DMS53 treated with DMSO at 0.1 percent for 48 hours (cell line): ENCODE results near the gene LPAR1.

Experiments
- DNase-seq: peaks from one replicate; lab custom pipeline; 2025; ENCODE audit not compliant: unreplicated experiment; lab: John Stamatoyannopoulos, UW

Gene LPAR1

DNA sequence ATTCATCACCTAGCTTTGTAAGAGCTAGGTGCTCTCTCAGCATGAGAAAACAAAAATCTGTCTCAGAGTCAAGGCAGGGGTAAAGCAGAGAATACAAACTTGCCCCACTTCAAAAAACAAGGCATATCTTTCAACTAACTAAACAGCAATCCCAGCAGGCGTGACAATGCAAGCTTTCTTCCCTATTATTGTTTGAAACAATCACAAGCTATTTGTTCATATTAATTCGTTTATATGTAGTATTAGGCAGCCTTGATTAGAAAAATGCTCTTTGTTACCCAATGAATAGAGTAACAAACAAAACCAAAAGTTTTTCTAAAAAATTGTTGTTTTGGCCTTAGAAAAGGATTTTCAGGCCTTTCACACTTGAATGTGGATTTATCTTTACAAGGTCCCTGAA lies 71.1 kb downstream of the LPAR1 start:
- DNase-seq, result no peak

DNA sequence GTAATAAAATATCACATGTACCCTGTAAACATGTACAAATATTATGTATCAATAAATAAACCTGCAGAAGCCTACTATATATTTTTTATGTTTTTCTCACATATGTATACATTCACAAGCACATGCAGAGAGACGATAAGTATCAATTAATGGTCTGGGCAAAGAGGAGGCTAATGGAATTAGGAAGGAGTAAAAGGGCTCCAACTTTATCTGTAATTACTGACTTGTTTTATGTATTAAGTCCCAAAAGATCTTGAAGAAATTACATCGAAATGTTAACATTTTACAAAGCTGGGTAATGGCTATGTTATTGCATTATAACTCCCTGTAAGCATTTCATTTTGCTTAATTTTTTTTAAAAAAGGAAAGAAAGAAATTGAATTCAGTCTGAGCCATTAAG lies 78.0 kb downstream of the LPAR1 start:
- DNase-seq, result no peak

DNA sequence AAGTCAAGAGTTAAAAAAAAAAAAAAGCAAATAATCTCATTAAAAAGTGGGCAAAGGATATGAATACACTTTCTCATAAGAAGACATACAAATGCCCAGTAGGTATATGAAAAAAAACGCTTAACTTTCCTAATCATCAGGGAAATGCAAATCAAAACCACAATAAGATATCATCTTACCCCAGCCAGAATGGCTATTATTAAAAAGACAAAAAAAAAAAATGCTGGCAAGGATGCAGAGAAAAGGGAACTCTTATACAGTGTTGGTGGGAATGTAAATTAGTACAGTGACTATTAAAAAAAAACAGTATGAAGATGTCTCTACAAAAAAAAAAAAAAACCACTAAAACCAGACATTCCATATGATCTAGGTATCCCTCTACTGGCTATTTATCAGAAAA lies 79.4 kb downstream of the LPAR1 start:
- no peak for DNase-seq

DNA sequence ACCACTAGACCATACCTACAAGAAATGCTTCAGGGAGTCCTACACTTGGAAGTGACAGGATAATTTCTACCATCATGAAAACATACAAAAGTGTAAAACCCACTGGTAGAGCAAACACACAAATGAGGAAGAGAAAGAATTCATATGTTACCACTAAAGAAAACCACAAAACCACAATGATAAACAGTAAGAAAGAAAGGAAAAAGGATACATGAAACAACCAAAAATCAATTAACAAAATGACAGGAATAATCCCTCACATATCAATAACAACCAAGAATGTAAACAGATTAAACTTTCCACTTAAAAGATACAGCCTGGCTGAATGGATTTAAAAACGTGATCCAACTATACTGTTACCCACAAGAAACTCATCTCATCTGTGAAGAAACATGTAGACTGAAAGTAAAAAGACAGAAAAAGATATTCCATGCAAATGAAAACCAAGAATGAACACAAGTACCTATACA lies 83.4 kb downstream of the LPAR1 start:
- DNase-seq, result no peak

DNA sequence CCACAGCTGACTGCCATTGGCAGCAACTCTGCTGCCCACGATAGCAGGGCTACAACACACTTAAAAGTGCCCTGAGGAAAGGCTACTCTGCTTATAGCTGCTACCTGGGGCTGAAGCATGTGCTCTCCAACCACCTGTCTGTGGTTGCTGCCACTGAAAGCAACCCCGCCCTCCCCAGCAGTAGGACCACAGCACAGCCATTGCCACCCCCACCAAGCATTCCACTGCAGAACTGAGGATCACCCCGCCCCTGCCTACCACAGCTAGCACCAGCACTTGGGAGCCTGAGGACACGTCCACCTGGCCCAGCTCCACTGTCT lies 85.8 kb downstream of the LPAR1 start:
- DNase-seq, result no peak

DNA sequence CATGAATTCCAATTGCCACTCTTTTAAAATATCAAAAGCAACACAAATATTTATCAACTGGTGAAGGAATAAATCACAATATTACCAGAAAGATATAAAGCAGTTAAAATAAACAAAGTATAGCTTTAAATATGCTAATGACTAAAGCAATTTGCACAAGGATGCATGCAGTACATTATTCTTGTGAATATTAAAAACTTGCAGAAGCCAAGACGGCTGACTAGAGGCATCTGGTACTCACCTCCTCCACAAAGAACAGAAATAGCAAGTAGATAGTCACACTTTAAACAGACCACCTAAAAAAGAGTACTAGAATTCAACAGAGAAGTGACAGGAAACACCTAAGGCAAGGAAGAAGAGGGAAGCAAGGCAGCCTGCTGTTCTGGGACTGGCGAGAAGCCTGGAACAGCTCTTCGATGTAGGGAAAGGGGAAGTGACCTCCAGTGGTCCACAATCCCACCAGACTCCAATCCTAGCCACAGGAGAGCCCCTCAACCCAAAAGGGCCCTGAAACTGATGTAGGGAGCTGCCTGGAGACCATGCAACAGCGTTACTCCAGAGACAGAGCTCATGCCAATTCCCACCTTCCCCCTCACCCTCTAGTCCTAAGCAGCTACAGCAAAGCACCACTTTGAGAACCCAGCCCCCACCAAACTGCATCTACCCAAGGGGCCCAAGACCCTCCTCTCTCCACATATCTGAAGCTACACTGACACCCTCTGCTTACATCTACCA lies 86.3 kb downstream of the LPAR1 start:
- no peak for DNase-seq

DNA sequence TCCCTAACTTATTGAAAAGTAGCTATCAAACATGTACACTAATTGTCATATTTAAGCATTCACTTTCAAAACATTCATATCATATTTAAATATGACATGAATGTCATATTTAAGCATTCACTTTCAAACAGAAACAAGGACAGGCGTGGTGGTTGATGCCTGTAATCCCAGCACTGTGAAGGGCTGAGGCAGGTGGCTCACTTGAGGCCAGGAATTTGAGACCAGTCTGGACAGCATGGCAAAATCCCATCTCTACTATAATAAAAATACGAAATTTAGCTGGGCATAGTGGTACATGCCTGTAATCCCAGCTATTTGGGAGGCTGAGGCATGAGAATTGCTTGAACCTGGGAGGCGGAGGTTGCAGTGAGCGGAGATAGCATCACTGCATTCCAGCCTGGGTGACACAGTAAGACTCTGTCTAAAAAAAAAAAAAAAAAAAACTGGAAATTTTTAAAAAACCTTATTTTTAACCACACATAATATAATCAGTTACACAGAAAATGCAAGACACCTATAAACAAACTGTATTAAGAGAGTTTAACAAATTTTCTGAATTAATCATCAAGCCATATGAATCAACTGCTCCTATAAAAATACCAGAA lies 88.1 kb downstream of the LPAR1 start:
- no peak for DNase-seq

DNA sequence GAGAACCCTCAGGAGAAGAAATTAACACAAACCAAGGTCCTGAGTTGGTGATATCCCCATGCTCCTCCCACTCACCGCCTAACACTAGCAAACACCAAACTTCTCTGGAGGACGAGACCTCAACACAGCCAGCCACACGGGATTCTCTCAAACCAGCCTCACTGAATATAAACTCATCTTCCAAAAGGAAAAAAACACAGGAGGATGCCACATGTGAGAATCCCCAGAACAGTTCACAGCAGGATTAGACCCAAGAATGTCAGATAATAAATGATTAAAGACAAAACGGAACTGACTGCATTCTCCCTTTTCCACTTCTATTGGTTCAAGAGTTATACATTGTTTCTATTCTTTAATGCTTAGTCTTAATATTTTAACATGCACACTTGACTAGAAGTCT lies 89.2 kb downstream of the LPAR1 start:
- no peak for DNase-seq

DNA sequence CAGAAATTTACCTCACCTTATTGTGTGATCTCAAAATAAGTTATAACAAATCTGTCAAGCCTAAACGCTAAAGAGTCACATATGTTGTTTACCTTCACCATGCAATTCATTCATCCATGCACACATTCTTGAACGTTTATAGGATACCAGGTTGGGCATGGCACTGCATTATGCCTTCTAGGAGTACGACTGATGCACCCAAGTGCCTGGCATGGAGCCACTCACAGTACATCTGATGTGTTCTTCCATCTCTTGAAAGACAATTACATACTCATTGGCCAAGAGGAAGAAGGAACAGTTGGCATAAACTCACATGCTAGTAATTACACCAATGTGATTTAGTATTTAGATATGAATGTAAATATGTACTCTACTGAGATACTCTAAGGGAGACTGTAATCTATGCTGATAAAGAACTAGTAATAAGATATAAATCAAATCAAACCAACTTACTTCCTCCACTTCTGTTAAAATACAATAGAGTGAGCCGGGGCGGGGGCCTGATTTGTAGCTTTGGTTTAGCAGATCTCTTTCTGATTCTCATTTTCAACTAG lies 90.7 kb downstream of the LPAR1 start:
- DNase-seq, result no peak

DNA sequence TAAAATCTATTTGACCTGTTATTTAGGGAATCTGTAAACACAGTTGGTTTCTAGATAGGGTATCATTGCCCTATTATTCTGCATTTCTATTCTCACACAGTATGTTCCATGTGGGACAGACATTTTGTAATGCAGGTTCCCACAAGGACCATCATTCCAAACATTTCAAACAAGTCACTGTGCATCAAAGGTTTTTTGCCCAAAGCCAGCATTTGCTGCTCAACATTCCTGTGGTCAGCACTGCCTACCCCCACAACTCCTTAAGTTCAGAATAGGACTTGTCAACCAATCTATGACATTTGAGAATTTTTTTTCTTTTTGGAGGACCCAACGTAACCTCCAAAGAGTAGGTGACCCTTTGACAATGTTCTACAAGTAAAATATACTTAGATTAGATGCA lies 95.7 kb downstream of the LPAR1 start:
- DNase-seq, result no peak

DNA sequence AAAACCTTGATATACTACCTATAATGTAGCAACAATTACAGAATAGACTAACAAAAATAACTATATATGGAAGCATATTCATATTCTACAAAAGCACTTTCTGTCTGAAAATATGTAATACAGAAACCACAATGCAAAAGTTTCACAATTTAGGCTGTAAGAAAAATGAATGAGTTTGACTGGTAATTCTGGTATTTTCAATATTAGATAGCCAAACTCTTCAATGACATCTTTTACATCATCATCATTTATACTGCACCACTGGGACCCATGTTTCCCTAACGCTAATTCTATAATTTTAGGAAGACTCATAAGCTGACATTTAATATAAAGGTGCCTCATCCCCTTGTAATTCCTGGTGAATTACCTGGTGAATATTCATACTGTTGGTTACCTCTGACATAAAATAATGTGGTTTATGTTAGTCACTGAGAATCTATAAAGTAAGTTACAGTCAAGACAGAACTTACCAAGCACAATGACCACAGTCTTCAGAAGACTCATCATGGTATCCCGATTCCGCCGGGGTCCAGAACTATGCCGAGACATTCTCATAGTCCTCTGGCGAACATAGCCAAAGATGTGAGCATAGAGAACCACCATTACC lies 97.2 kb downstream of the LPAR1 start:
- DNase-seq, result no peak

DNA sequence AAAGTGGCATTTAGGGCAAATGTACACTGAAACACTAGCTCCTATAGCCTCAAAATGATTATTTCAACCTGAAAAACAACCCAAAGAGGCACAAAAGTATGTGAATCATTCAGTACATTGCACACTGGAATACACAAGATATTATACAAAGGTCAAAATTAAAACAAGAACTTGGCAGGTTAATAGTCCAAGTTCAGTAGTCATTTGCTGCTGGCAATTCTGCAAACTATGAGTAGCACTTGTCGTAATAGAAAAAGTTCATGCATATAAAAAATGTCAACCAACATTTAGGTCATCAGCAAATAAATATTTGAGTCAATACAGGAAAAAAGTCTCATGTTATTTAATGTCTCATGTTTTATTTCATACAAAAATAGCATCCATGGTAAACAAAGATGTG lies 98.7 kb downstream of the LPAR1 start:
- no peak for DNase-seq

DNA sequence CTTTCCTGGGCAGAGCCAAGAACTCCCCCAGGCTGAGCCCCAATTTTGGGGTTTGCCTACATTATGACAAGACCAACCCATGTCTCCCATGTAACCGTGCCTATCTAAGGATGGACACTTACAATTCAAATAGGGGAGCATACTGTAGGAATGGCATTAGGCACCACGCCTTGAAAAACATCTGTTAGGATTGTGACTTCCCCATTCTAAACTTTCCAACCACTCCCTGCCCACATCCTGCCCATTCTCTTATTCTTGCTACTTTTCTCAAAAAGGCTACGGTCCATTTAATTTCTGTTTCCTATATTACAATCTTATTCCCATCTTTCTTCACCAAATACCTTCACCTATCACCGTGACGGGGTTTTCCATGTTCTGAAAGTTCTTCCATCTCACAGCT lies 99.2 kb downstream of the LPAR1 start:
- DNase-seq, result no peak

DNA sequence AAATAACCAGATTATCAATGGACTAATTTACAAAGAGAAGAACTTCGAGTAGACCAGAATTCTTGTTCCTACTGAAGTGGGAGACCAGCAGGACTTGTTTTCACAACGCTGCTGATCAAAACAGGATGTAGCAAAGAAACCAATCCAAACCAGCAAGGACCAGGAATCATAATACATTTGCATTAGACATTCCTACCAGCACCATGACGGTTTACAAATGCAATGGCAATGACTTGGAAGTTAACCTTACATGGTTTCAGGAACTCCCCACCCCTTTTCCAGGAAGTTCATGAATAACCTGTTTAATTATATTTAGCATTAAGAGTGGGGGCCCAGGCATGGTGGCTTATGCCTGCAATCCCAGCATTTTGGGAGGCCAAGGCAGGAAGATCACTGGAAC lies 100.0 kb downstream of the LPAR1 start:
- DNase-seq, result no peak

DNA sequence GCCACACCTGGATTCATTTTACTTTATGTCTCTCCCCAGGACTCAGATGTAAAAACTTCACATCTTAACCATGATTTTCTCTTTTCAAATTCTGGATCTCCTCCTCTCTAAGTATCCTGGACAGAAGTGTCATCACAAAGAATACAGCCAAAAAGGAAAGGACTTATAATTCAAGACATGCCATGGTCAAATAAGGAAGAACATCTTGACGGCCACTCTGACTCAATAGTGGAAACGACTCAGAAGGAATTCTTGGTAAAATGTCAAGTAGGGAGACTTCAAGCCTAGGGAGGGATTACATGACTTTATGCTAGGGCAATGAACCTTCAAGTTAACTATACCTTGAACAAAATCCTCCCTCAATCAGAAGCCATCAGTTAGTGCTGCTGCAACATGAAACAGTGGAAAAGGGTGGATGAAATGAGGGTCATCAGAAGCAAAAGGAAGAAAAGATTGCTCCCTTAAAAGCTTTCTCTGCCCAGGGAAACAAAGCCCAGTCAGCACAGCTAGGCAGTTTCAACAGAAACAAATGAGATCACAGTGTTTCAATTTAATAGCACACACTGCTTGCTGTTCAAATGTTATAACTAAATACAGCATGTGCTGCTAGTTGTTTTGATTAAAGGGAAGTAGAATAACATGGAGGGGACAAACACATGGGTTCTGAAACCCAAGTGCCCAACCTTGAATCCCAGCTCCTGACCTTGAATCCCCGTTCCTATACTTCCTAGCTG lies 101.4 kb downstream of the LPAR1 start:
- DNase-seq, result no peak

DNA sequence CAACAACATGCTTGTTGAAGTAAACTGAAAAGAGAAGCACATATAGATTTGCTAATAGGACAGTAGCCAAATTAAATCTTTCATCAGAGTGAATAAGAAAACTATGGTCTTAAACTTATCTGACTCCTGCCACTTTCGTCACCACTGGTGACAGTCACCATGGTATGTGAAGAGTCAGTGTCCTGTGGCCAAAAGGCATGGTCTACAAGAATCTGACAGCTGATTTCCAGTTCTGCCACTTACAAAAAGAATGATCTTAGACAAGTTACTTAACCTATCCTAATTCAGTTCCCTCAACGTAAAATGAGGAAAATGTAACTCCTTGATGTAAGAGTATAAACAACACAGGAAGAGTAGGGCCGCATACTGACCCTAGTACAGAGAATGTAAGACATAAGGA lies 102.0 kb downstream of the LPAR1 start:
- no peak for DNase-seq

DNA sequence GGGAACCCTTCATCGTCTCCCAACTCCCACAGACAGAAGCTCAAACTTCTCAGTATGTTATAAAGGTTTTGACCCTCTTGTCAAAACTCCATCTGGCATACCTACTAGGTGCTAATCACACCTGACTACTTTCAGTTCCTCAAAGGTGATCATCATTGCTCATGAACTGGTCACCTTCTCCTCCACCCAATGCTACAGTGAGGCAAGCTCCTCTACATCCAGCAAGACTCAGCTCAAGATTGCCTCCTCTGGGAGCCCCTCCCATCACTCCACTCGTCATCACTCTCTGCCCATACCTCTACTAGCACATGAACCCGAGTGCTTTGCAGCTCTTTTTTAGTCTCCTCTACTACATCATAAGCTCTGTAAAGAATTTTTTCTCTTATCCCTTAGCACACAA lies 102.4 kb downstream of the LPAR1 start:
- DNase-seq, result no peak

DNA sequence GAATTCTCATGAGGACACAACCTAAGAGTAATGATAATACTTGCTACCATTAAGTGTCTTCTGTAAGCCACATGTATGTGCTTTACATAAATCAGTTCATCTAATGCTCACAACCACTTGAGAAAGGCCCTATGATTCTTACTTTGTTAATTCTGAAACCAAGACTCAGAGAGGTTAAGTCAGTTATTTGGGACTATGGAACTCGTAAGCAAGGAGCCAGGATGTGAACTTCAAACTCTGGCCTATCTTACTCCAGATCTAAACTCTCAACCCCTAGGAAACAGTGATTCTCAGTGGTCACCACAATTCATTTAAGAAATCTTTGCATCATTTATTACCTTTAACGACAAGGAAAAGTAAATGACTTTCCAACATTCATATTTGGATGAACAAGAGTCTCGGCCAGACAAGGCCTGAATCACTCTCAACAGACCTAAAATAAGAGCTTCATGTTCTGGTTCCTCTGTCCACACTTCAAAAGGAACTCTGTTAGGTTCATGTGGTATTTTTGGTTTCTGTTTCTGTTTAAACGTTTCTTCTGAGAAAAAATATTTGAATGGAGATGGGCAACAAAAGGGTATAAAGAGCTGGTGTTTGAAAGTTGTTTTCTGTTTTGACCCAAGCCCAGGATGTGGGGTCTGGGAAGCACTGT lies 104.8 kb downstream of the LPAR1 start:
- DNase-seq, result no peak

DNA sequence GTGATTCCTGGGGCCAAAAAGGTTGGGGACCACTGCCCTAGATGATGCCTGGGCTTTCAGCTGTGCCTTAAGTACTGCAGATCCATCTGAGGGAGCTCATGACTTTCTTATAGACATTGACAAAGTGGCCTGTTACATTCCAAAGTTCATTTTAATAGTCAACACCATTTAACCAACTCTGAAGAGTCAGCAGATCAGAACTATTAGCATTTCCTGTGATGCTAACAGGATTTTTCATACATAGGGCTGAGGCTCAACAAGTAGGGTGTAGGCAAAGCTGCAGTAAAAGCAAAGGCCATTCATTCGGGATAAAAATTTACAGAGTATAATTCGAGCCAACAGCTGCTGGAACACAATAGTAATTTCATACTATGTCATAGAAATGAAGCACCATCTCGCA lies 105.4 kb downstream of the LPAR1 start:
- no peak for DNase-seq

DNA sequence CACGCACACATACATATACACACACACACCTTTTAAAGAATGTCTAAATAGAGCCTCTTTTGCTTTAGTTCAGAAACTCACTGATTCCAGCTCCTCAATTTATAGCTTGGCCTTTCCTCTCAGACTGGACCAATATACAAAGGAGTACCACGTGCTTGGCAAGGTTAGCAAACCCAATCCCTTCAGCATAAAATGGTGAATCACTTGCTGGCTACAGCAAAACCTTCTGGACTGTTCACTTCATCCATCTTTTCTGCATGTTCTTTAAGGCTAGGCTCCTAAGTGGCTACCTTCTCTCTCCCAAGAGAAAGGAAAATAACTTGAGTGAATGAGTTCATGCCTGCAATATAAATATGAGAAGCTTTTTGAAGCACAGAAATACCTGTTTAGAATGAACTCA lies 109.7 kb downstream of the LPAR1 start:
- DNase-seq, result no peak

DNA sequence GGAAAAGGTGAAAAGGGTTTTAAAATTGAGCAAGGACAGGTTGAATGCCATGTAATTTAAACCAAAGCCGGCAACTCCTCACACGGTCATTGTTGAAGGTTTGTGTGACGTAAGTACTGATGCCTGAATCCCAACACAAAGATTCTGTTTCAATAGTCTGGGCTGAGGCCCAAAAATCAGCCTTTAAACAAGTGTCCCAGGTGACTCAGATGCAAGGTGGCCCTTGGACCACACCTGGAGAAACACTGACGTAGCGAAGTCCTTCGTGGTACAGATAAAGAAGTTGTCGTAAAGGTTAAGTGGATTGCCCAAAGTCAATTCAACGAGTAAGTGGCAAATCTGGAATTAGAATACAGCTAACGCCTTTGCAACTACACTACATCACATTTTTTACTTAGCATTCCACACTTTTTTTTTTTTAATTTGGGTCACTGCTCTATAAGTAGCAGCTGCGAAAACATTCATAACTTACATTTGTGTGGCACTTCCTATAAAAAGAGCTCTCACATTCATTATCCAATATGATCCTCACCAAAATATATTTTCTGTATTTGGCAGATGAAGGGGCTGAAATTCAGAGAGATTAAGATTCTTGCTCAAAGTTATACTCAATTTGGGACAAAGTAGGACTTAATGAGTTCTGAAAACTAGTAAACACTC lies 111.3 kb downstream of the LPAR1 start:
- no peak for DNase-seq
